Effector CD8-positive, alpha-beta T cell (primary cell): ENCODE measurements around the gene NALCN.

Source experiments
- DNase-seq: peaks from one replicate; lab custom pipeline; 2025; lab: John Stamatoyannopoulos, UW

The NALCN gene

DNA sequence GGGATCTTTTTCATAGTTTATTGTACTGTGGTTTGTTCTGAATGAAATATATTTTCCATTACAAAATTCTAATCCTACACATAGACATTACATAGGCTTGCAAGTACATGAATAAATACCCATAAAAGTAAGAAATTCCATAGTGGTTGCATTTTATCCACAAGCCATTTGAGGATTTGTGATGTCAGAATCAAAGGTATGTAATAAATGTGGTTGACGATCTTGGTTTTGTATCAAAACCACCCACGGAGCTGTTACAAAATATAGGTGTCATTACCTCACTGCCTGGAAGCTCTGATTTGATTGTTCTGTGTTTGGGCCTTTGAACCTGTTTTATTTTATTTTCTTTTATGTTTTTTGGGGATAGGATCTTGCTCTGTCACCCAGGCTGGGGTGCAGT is 125.1 kb downstream of the NALCN start:
- no peak for DNase-seq

DNA sequence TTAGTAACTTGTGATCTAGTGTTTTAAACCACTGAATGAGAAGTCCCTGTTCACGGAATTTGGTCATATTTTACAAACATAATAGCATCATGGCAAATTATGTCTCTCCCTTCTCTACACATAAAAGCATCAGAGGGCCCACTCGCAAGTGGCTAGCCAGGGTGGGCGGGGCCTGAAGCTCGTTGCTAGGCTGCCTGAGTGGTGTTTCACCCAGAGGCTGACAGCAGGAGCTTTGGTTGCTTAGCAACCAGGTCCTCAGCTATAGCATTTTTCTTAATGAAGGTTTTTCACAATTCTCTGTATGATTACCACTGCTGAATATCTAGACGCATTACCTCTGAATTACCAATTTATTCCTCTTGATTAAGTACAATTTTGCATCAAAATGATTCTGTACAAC is 126.5 kb downstream of the NALCN start:
- no peak for DNase-seq

DNA sequence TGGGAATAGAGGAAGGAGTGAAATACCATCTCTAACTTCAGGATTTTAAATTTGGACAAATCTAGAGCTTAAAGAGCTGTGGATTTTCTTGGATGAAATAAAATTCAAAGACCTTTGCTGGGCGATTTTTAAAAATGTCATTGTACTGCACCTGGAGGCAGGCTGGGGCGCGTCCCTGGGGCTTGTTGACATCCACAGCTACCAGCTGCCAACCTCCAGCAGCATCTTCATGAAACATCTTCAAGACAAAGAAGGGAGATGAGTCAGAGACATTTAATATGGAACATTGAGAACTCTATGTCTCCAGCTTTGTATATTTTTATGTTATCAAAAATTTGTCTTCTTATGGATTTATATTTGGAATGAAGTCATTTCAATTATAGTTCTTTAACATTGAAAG is 132.5 kb downstream of the NALCN start:
- no peak for DNase-seq

GRCh38 chr13:101272886-101273285 is 143.4 kb downstream of the NALCN start:
- no peak for DNase-seq

DNA sequence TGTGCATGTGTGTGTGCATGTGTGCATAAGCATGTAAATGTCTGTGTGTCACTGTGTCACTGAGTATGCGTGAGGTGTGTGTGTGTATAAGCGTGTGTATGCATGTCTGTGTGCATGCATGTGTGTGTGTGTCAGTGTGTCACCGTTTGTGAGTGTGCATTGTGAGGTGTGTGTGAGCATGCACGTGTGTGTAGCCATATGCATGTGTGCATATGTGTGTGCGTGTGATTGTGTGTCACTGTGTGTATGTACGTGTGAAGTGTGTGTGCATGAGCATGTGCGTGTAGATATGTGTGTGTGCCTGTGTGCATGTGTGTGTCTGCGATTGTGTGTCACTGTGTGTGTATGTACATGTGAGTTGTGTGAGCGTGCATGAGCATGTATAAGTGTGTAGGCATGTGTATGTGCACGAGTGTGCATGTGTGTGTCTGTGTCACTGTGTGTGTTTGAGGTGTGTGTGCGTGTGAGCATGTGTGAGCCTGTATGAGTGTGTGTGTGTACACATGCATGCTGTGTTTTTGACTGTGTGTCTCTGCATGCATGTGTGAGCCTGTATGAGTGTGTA is 144.5 kb downstream of the NALCN start:
- DNase-seq = no peak

- no peak for DNase-seq
These were observed 148.7 kb downstream of the NALCN start for GRCh38 chr13:101267656-101268055.

- no peak for DNase-seq
These were observed 150.4 kb downstream of the NALCN start for GRCh38 chr13:101265934-101266333.

GRCh38 chr13:101264931-101265330 is 151.4 kb downstream of the NALCN start:
- DNase-seq = no peak

GRCh38 chr13:101262306-101262705 is 154.0 kb downstream of the NALCN start:
- no peak for DNase-seq

DNA sequence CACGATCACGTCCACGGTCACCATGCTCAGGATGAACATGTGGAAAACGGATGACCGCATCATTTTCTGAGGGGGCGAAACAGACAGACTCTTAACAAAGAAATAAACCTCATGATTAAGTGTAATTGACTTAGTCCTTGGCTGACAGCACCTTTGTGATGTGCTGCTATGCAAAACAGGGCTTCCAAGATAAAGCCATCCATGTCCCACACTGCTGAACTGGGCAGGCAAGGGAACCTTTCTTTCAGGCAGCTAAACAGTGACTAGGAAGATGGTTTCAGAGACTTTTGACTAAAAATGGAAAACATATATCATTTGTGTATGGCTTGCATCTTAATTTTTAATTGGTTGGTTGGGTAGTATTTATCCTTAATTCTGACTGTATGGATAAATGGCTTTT is 157.8 kb downstream of the NALCN start:
- DNase-seq = no peak

GRCh38 chr13:101258071-101258470 is 158.2 kb downstream of the NALCN start:
- DNase-seq = no peak

DNA sequence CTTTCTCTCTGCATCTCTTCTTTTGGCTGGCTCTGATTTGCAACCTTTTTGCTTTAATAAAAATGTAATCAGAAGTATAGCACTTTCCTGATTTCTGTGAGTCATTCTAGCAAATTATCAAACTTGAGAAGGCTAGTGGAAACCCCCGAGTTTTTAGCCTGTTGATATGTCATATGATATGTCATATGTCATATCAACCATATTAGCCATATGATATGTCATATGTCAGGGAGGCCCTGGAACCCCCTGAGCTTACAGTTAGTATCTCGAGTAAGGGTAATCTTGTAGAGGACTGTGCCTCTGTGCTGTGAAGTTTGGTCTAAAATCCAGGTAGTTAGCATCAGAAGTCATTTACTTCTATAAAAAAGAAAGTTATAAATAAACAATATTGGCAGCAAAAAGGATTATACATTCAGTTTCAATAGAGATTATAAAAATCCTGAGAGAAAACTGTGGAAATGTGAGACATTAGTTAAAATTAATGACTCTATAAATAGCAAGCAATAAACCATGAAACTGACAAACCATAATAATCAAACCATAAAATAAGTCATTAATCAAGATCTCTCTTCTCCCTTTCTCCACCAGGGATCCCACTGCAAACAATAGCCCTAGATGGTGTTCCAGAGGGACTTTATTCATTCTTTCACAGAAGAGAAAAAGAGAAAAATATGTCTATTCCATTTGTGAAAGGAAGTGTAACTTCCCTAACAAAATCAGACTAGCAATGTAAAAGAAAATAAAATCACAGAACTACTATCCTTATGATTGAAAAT is 167.4 kb downstream of the NALCN start:
- no peak for DNase-seq

DNA sequence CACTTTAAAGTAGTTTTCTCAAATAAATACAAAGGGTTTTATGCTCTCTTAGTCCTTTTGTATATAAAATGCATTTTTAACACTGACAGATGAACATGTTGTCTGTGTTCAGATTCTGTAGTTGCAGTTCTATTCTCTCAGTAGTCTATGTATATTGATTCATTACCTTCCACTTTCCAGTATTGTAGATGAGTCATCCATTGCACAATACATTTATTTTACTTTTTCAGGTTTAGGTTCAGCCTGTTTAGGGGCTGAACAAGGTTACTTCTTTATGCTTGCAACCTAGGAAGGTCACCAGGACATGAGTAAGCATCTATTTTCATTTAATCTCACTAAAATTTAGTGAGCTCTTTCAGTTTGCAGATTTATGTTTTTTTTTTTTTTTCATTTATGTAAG is 173.6 kb downstream of the NALCN start:
- DNase-seq = no peak

DNA sequence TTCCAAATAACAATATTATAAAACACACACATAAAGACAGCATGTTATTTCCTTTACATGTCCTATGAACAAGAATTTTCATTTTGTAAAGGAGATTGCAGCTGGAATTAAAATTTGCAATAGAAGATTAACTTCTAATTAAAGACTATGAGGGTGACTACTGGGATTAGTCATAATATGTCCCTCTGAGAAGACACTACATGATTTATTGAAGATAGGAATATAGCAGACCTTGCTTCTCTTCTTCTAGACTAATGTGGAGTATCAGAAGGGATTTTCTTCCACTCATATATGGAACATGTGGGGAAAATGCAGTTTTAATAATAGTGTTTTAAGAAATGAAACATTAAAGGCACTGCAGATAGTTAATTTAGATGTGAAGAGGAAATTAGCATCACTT is 177.8 kb downstream of the NALCN start:
- no peak for DNase-seq

- no peak for DNase-seq
These were observed 184.4 kb downstream of the NALCN start for GRCh38 chr13:101231751-101232428.

DNA sequence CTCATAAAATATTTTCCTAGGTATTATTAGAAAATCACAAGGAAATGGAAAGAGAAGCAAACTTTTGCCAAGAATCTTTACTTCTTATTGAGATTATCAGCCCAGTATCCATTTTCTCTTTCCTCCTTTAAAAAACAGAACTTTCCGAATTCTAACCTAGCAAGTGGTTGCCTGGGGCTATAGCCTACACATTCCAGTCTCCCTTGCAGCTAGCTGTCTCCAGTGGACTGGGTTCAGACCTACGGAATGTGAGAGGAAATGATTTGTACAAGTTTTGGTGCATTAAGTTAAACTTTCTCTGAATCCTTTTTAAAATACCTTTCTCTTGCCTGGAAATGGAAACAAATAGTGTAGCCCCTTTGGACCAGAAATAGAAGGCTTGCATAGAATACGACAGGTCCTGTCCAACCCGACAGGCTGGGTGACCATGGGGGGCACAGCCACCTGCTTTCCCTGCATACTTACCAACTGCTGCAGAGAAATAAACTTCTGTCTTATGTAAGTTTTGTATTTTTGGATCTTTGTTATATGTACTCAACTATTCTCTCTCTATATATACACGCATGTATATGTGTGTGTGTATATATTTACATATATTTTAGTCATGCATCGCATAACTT is 185.9 kb downstream of the NALCN start:
- no peak for DNase-seq

- DNase-seq = no peak
These were observed 196.6 kb downstream of the NALCN start for GRCh38 chr13:101219609-101220265.

GRCh38 chr13:101218484-101218883 is 197.8 kb downstream of the NALCN start:
- DNase-seq = no peak

GRCh38 chr13:101217086-101217485 is 199.2 kb downstream of the NALCN start:
- no peak for DNase-seq

- no peak for DNase-seq
These were observed 205.0 kb downstream of the NALCN start for GRCh38 chr13:101211261-101211660.

DNA sequence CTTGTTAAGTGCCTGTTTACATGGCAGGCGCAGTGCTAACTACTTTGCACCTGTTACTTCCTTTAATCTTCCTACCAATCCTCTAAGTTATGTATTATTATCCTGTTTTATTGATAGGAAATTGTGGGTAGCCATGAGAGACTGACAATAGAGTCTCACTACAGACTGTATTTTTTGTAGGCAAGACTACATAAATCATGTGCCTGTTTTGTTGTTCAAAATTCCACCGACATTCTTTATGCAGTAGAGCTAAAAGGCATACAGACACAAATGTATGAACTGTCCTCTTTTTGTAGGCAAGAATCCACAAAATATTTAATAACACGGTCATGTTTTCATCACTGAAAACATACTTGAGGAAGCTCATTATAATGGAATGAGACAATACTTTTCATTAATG is 205.5 kb downstream of the NALCN start:
- no peak for DNase-seq

DNA sequence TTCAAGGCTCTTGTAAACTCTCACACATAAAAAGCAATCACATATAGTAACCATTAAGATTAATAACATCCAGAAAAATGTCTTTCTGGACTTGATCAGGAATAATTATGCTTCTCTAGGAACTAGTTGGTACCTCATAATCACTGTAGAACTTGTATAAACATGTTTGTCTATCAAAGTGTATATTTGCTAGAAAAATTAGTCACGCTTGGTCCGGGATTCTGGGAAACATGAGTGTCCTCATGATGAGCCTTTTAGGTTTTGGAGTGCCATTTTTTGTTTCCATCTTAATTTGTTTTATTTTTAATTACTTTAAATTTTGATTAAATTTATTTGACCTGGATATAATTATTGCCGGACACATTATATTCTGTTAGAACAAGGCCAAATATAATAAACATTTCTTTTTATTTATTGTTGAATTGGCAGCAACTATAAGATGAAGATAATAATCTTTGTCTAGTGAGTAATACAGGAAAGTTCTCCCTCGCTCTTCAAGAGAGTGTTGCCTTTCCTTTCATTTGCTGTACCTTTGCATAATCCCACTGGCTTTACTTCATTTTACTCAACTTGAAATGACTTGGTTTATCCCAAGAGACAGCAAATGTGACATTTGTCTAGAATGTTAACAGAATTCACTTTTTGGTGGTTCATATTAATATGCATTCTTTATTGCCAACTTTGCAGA is 207.0 kb downstream of the NALCN start:
- DNase-seq = no peak
